Tongue (tissue), 2 donors: Measurements from ENCODE around the gene C1orf159. TPM values are rescaled to one million over a fixed set of nuclear protein-coding genes. Genes with fewer than 3 reads are reported as not detected.
"Not testable (repeated sequence)": the region's sequence is repeated elsewhere in the genome, so short reads cannot be mapped to it uniquely, and the experiment has no call there.

Experiments used
- DNase-seq: peaks from one replicate; pipeline ENCODE4 v3.0.0-alpha.2; 2015
- total RNA-seq: library from RNA; depleted of rRNA; stranded (reverse); fragments of >200 nt; gene quantifications from one replicate; pipeline ENCODE4 v1.2.3, GENCODE V29; 2014

C1orf159 gene
- total RNA-seq, 1 donor from 2014 or later, result 3.8 TPM

DNA sequence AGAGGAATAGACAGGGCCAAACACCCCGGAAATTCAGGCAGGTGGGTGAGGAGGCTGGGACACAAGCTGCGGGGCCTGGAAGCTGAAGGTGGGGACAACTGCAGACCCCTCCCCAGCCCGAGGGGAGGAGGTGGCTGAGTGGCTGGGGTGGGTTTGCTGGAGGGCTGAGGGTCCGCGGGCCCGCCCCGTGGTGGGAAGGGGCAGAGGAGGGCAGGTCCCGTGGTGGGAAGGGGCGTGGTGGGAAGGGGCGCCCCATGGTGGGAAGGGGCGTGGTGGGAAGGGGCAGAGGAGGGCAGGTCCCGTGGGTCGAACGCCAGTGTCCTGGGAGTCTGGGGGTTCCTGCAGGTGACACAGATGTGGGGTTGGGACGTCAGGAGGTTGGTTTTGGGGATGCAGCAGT, 33.5 kb upstream of the C1orf159 start:
- no peak for DNase-seq

DNA sequence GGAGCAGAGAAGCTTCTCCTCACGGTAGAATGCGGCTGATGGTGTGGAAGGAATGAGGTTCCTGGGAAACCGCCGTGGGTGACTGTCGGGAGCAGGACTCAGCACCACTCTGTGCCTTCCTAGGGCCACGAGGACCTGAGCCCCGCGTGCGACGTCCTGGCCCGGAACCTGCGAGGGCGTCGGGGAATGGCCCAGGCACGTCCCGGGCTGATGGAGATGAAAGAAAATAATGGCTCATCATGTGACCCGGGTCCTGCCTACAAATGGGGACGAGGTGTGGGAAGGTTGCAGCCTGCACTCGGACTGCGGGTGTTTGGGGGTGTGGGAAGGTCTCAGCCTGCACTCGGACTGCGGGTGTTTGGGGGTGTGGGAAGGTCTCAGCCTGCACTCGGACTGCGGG, 32.7 kb upstream of the C1orf159 start:
- DNase-seq, result no peak

DNA sequence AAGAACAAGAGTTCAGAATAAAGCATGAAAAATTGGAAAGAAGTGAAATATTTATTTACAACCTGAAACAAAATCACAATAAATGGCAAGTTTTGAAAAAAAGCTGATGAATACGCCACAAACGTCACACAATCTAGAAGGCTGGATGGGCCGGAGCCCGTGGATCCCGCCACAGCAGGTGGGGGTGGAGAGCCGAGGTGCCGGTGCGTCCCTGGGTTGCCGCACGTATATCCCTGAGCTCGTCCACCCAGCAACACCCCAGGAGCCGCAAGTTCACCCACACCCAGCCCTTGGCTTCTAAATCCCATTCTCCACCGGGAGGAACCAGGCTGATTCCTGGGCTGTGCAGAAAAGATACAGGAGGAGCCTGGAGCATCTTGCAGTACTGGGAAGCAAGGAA, 32.2 kb upstream of the C1orf159 start:
- DNase-seq, result no peak

DNA sequence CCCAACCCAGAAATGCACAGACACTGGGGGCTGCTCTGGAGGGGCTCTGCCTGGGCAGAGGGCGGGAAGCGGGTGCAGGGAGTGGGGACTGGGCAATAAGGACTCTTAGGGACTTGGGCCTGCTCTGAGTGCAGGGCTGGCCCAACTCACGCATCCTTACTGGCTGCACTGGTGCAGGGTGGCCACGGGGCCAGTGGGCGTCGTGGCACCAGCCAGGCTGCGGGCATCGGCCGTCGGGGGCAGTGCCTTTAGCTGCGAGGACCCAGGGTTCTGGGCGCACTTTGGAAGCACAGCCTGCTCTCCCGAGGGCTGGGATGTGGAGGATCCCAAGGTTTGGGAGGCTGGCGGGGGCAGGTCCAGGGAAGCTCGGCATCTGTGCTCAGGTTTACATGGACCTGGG, 30.7 kb upstream of the C1orf159 start:
- DNase-seq, result no peak

DNA sequence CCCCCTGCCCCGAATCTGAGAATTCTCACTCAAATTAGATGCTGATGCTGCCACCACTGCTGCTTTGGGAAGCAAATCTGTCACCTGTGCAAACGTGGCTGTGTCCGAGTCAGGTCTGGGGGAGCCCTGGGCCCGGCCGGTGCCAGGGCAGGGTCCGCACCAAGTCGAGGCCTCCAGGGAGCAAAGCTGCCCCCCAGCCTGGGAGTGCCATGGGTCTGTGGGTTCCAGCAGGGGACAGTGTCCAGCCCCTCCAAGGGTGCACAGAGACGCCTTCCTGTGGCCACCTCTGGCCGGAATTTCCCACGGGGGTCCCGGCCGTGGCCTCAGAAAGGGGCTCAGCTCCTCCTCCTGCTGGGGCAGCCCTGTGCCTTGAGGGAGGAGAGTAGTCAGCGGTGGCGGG, 30.1 kb upstream of the C1orf159 start:
- no peak for DNase-seq

DNA sequence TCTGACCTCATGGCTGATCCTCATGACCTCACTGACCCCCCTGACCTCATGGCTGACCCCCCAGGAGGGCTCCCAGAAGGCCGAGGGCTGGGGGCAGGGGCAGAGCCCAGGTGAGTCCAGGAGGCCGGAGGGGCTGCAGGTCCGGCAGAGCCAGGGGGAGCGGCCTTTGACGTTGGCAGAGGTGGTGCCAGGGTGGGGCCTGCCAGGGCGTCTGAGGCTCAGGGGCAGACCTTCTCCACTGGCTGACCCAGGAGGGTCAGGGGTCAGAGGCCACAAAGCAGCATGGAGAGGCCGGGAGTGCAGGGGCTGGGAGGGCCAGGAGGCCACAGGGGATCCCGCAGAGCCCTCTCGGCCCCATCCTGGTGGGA, 29.6 kb upstream of the C1orf159 start:
- no peak for DNase-seq

DNA sequence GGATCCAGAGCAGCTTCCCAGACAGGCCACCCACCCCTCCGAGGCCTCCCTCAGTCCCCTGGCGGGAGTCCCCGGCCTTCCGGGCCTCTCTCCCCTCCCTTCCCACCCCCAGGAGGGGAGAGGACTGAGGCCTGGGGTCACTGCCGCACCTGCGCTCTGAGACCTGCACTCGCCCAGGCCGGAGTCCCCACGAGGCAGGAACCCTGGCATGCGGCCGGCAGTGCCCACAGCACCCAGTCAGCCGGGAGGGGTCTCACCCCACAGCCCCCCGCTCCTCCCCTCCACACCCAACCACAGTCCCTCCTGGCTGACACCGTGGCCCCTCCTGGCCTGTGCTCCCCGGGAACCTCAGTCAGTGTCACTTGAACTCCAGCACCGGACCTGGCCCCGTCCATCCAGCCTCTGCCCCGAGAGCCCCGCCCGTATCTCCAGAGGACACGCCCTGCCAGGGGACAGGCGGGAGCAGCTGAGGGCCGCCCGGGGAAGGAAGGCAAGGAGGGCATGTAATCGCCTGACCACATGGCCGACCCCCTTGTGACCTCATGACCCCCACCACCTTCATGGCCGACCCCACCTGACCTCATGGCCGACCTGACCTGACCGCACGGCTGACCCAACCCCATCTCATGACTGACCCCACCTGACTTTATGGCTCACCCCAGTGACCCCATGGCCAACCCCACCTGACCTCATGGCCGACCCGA, 29.1 kb upstream of the C1orf159 start:
- no peak for DNase-seq

DNA sequence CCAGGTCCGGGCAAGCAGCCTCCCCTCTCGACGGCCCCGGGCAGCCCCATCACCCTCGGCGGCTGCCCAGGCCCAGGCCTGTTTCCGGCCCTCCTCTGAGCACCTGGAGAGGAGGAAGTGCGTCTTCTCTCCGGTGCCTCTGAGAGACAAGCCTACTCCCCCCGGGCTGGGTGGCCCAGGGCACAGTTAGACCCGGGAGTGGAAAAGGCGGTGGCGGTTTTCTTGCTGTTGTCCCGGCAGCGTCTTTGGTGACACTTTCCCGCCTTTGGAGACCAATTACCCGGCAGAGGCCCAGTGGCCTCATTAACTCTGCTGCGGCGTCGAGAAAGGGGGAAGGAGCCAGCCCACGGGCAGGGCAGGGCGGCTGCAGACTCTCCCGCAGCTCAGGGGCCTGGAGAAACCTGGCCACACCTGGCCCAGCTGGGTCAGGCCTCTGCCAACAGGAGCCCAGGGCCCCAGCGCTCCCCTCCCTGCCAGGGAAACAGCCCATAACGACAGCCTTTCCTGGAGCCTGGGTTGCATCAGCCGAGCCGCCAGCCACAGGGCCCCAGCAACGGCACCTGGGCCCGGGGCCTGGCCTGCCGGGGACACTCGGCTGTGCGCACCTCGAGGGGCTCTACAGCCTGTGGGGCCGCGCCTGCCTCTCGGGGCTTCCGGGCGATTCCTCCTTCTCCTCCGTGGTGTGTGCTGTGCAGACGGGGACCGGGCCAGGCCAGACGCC, 28.4 kb upstream of the C1orf159 start:
- DNase-seq, result peak; percentile 60

DNA sequence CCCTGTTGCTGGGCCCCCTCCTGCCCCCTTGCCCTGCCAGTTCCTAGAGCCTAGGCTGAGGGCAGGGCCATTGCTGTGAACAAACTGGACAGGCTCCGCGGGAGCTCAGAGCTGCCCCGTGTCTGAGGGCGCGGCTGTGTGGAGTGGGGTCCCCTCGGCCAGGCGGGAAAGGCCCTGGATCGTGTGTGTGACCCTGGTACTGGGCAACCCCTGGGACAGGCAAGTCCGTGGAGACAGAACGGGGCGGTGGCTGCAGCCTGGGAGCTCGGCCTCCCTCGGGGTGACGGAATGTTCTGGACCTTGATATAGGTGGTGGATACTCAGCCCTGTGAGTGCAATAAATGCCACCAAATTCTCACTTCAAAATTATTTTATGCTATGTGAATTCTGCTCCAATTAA, 27.7 kb upstream of the C1orf159 start:
- DNase-seq, result no peak

DNA sequence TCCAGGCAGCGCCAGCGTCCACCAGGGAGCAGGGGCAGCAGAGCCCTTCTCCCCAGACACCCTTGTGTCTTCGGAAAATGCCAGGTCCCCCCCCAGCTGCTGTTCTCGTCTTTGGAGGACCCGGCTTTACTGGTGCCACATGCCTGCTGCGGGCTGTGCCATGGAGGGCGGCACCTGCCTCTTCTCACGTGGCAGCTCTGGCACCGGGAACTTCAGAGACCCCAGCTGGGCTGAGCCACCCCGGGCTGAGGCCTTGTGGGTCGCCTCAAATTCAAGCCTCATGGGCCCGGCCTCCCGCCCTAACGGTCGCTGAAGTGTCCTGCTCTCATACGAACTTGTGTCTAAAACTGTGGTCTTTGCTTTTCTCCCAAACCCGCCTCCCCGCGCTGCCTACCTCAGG, 27.0 kb upstream of the C1orf159 start:
- DNase-seq, result no peak

DNA sequence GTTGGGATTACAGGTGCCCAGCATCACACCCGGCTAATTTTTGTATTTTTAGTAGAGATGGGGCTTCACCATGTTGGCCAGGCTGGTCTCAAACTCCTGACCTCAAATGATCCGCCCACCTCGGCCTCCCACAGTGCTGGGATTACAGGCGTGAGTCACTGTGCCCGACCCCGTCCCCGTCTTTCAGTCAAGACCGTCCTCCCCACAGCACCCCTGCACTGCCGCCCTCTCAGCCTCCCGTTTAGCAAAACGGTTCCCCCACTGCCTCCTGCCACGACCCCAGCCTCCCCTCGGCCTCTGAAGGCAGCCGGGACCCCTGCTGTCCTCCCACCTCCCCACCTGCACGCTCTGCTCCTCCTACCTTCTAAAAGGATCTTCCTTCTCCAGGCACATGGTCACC, 26.5 kb upstream of the C1orf159 start:
- not testable (repeated sequence) for DNase-seq

DNA sequence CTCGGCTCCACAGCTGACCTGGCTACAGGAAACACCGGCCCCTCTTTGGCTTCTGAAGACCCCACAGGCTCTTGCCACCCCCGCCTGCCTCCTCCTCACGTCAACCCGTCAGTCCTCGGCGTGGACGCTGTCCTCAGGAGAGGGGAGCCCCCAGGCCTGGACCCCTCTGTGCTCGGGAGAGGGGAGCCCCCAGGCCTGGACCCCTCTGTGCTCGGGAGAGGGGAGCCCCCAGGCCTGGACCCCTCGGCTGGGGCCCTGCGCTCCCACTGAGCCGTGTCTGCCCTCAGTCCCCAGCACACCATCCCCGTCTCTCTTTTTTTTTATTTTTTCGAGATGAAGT, 26.0 kb upstream of the C1orf159 start:
- no peak for DNase-seq

DNA sequence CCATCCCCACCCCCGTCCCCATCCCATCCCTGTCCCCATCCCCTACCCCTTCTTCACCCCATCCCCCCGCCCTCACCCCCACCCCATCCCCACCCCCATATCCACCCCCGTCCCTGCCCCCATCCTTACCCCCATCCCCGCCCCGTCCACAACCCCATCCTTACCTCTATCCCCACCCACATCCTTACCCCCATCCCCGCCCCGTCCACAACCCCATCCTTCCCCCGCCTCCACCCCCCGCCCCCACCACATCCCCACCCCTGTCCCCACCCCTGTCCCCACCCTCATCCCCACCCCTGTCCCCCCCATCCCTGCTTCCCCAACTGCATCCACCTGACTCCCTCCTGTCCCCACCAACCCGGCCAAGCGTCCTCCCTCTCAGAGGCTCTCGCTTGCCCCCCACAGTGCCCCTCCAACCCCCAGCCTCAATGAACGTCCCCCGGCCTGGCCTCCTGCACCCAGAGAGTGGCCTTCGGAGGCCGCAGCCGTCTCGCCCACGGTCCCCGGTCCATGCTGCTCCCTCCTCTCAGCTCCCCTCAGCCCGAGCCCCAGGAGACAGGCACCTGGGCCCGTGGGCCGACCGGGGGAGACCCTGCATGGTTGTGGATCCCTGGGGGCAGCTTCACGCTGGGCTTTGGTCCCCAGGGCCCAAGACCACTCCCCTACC, 25.5 kb upstream of the C1orf159 start:
- DNase-seq, result no peak

DNA sequence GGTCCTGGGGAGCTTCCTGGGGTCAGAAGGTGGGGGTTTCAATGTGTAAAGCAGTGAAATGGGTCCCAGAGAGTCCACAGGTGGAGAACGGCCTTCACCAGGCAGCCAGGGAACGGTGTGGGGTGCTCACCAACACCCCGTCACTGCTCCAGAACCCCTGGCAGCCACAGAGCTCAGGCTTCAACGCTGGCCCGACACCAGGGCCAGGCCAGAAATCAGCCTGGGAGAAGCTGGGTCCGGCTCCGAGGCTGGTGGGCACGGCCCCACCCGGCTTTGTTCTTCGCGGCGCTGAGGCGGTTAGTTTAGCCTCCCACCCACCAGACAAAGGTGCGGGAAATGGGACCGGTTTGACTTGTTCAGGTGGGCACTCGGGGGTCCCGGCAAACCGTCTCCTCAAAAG, 24.8 kb upstream of the C1orf159 start:
- DNase-seq, result no peak

DNA sequence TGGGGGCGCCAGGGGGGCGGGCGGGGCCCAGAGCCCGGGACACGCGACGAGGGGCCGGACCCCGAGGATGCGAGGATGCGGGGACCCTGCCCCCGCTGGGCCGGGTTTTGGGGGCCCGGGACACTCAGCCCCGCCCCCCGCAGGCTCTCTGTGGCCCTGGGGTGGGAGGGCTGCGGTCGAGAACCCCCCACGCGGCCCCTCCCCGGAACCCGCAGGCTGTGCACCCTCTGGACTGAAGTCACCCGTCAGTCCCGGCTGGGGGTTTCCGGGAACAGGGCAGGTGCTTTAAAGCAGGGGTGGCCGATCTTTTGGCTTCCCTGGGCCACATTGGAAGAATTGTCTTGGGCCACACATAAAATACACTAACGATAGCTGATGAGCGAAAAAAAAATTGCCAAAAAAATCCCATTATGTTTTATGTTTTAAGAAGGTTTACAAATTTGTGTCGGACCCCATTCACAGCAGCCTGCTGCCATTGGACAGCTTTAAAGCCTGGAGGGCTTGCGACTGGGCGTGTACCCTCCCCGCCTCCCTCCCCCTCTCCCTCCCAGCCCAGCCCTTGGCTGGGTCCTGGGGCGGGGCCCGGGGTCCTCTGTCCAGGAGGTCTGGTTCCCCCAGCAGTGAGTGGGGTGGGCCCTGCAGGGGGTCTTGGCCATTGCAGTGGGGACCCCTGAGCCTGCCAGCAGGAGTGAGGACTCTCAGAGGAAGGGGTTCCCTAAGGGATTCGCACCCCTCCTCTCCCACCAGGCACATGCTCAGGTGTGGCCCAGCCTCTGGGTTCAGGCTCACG, 21.6 kb upstream of the C1orf159 start:
- no peak for DNase-seq

DNA sequence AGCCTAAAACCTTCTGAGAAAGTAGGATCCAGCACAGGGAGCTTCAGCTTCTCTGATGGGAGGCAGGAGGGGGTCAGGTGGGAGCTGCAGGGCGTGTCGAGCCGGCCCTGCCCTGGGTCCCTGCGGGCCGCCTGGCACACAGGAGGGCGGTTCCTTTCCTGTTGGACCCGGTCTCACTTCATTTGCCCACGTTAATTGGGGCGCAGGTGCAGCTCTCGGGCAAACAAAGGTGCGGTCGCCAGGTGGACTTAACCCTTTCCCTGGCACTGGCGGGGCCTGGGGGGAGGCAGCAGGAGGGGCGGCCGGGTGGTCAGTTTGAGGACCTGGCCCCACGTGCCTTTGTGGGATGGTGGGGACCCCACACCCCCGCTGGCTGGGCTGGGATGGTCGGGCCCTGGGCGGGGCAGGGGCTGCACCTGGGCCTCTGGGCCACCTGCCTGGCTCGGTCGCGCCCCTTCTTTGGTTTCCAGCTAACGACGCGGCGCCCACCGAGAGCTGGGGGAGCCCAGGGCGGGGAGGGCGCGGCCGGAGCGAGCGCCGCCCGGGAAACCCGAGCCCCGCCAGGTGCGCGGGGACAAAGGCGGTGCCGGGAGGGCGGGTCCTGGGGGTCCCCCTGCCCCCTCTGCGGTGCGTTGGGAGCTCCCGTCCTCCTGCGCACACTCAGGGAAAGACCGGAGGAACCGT, 20.8 kb upstream of the C1orf159 start:
- peak; percentile 28 for DNase-seq

DNA sequence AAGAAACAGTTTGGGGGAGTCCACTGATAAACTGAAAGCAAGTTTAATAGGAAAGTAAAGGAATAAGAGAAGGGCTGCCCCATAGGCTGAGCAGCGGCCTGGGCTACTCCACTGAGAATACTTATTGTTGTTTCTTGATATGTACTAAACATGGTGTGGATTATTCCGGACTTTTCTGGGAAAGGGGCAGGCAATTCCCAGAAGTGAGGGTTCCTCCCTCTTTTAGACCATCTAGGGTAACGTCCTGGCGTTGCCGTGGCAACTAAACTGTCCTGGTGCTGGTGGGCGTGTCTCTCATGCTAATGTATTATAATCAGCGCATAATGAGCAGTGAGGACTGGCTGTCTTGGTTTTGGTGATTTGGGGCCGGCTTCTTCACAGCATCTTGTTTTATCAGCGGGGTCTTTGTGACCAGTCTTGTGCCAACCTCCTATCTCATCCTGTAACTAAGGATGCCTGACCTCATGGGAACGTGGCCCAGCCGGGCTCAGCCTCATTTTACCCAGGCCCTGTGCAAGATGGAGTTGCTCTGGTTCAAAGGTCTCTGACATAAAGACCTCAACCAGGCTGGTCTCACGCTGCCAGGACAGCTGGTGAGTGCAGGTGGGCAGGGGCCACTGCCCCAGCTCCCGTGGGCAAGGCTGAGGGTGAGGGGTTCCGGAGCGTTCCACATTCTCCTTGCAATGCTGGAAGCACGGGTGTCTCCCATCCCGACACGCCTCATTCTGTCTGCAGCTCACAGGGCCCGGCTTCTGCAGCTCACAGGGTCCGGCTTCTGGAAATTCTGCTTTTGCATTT, 19.6 kb upstream of the C1orf159 start:
- DNase-seq, result peak; percentile 40

DNA sequence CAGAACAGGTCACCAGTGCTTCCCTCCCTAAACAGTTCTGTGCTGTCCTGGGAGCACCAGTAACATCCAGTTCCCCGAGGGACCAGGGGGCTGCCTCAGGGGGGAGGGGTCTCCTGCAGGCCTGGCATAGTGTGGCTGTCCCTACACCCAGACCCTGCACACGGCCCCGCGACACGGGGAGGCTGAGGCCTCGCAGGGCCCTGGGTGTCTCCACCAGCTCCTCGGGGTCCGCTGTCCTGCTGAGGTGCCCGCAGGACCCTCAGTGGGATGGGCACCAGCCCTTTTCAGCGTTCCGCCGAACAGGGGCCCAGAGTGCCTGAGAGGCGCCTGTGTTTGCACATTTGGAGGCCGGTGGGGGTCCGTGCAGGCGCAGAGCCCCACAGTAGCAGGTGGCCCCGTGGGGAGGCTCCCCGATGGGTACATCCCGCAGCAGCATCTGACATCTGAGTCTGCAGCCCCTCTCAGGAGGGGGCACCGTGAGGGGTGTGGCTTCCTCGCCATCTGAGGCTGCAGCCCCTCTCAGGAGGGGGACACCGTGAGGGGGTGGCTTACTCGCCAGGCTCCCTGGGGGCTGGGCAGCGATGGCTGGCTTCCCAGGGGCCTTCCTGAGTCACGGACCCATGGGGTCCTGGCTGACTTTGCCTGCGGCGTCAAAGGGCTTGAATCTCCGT, 18.5 kb upstream of the C1orf159 start:
- DNase-seq, result no peak

DNA sequence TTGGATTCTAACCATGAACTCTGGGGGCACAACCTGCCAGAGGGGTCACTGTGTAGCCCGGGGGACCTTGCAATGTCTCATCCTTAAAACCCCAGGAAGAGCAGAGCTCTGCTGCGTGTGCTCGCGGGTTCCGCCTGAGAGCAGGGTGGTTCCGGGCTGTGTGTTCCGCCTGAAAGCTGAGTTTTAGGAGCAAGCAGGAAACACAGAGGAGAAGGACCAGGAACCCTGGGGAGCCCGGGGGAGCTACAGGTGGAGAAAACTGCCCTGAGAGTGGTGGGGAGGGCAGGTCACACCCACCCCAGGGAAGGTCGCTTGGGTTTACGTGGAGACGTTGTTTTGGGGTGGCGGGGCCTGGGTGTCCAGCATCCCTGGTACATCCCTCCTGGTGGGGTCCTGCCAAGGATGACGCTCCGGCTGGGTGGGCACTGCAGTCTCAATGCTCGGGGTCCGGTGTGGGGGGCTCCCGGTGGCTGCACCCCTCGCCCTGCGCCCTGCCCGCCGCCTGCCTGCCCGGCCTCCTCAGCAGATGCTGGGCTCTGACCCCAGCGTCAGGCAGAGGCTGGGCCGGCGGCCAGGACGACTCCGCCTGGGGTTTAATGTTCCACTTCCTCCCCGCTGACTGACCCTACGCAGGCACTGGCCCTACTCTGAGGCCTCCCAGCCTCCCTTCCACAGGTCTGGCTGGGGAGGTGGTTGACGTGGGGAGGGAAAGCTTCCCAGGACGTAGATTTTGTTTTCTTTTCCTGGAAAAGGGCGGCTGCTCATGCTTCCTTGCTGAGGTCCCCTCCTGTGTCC, 17.3 kb upstream of the C1orf159 start:
- DNase-seq, result peak; percentile 80
